HepG2 (cell line): Measurements from ENCODE around the gene TPPP3. TPM values are rescaled to one million over a fixed set of nuclear protein-coding genes. Genes with fewer than 3 reads are reported as not detected.
A peak's percentile ranks its signal among the peaks of the same experiment; 100 is the strongest.

Experiments used
- ADNP ChIP-seq: sonication (generic); formaldehyde crosslinking; IDR thresholded peaks from 2 replicates; pipeline ENCODE4 v1.4.0; 2020; ENCODE audit warnings: missing genetic modification reagents
- BRF2 ChIP-seq: sonication (generic); formaldehyde crosslinking; IDR thresholded peaks from 2 replicates; pipeline ENCODE4 v1.8.1; 2022; ENCODE audit warnings: mild to moderate bottlenecking, missing genetic modification reagents
- CSRNP1 ChIP-seq: sonication (generic); formaldehyde crosslinking; IDR thresholded peaks from 2 replicates; pipeline ENCODE4 v1.8.1; 2023; ENCODE audit warnings: mild to moderate bottlenecking, missing genetic modification reagents
- ERF ChIP-seq: IDR thresholded peaks from 2 replicates; pipeline ENCODE4 v1.6.1; 2018; ENCODE audit warnings: missing biosample characterization, missing genetic modification reagents
- LCORL ChIP-seq, 2 experiments: fragments of 450-650 bp in 1 of 2; sonication (generic) in 1 of 2; formaldehyde crosslinking in 1 of 2; IDR thresholded peaks; 2 replicates each; pipeline versions ENCODE4 v1.5.0 to v1.6.1; 2017 to 2020; ENCODE audit warnings: antibody characterized with exemption in 1 of 2, missing genetic modification reagents in 1 of 2
- MYPOP ChIP-seq: sonication (generic); formaldehyde crosslinking; IDR thresholded peaks from 2 replicates; pipeline ENCODE4 v1.8.1; 2023; ENCODE audit warnings: mild to moderate bottlenecking, moderate library complexity, missing genetic modification reagents
- PATZ1 ChIP-seq: sonication (generic); formaldehyde crosslinking; IDR thresholded peaks from 2 replicates; pipeline ENCODE4 v1.4.0; 2020; ENCODE audit warnings: missing genetic modification reagents
- ZBTB3 ChIP-seq: sonication (generic); formaldehyde crosslinking; IDR thresholded peaks from 2 replicates; pipeline ENCODE4 v1.4.0; 2020; ENCODE audit warnings: low read depth, mild to moderate bottlenecking, moderate library complexity, missing genetic modification reagents, borderline replicate concordance
- ZNF205 ChIP-seq: IDR thresholded peaks from 2 replicates; pipeline ENCODE4 v1.6.1; 2018; ENCODE audit warnings: missing biosample characterization, missing genetic modification reagents
- ZNF331 ChIP-seq: sonication (generic); formaldehyde crosslinking; IDR thresholded peaks from 2 replicates; pipeline ENCODE4 v1.4.0; 2020; ENCODE audit warnings: missing genetic modification reagents
- ZNF460 ChIP-seq: sonication (generic); formaldehyde crosslinking; IDR thresholded peaks from 2 replicates; pipeline ENCODE4 v1.5.1; 2020; ENCODE audit warnings: missing genetic modification reagents, mild to moderate bottlenecking, borderline replicate concordance
- ZNF687 ChIP-seq: sonication (generic); formaldehyde crosslinking; IDR thresholded peaks from 2 replicates; pipeline ENCODE4 v1.5.1; 2020; ENCODE audit warnings: mild to moderate bottlenecking, missing genetic modification reagents, moderate library complexity
- ZSCAN20 ChIP-seq: sonication (generic); formaldehyde crosslinking; IDR thresholded peaks from 2 replicates; pipeline ENCODE4 v1.4.0; 2020; ENCODE audit warnings: missing genetic modification reagents, mild to moderate bottlenecking, borderline replicate concordance
- polyA plus RNA-seq, 8 experiments: library from polyadenylated mRNA; depleted of rRNA in 3 of 8; stranded (reverse) in 7 of 8; unstranded in 1 of 8; fragments of >200 nt; fragmentation: Illumina TruSeq in 4 of 8; extraction: Trizol in 4 of 8; gene quantifications; 2 replicates each; pipeline versions ENCODE4 v1.2.1 to v1.2.3, GENCODE V29; 2011 to 2016; ENCODE audit warnings: low read depth in 4 of 8, missing spikeins in 1 of 8, mixed read lengths in 1 of 8; ENCODE audit not compliant: insufficient read depth in 1 of 8
- total RNA-seq, 5 experiments: library from RNA; depleted of rRNA; stranded (reverse); fragments of >200 nt; fragmentation: Illumina TruSeq; extraction: Trizol; gene quantifications; 2 replicates each; pipeline ENCODE4 v1.2.3, GENCODE V29; 2016; ENCODE audit warnings: low read depth in 1 of 5
- TF ChIP-seq, protein P1 (sequence below): IDR thresholded peaks from 2 replicates; pipeline ENCODE4 v1.6.1; 2016; ENCODE audit warnings: missing compliant biosample characterization, missing genetic modification reagents, borderline replicate concordance

TPPP3 gene
- total and polyA plus RNA-seq, 2 of the 13 experiments (the other 11 are each of a cell fraction or from before 2014, with no cell fraction given) = 0.16 to 0.44 TPM

DNA sequence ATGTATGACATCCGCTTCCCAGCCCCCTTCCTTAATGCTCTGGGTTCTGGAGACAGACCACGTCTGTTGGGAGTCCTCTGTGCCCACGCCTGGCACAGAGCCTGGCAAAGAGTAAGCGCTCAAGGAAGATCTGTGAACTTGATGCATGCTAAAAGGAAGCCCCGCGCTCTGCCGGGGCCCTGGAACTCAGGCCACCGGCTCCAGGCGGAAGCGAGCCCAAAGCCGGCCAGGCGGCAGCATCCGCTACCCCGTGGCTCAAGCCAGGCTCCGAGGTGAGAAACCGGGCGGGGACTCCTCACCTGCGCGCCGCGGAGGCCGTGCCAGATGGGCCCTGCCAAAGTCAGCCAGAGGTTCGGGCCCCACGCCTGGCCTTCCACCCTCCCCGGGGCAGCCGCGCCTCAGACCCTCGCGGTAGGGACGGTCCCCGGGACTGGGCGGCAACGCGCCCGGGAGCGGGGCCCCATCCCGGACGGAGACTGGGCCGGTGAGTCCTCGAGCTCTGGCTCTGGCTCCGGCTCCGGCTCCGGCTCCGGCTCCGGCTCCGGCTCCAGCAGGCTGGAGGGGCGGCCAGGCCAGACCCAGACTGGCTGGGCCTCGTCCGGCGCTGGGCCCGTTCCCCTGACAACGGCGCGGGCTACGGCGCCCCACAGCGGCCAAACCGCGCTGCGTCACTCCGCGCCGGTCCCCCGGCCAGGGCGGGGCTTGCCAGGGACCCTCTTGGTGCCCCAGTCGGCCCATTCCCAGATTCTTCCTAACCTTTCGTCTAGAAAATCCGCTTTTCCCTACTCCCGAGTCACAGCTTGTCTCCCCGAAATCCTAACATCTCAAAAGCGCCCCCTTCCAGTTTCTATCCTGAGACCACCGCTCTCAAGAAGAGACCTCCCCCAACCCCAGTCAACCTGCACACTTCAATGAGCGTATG, 22.8 kb upstream of the TPPP3 start, which contains the start of gene ZDHHC1 (continued):
- TF ChIP-seq ZNF687 (CRISPR knock-in tag) (peak; percentile 91), ZNF460 (no peak), PATZ1 (CRISPR knock-in tag) (peak; percentile 73), ZNF331 (CRISPR knock-in tag) (peak; percentile 62; the same call in 1 of the 2 replicates), BRF2 (CRISPR knock-in tag) (no peak), MYPOP (CRISPR knock-in tag) (peak; percentile 17; the same call in 1 of the 2 replicates), CSRNP1 (peak; percentile 93), ZNF205 (CRISPR knock-in tag) (peak; percentile 20; the same call in 1 of the 2 replicates), ERF (CRISPR knock-in tag) (peak; percentile 48; the same call in 1 of the 2 replicates), LCORL (IDR thresholded peaks at IDR 0.05) (no peak), LCORL (CRISPR knock-in tag; IDR thresholded peaks at IDR 0.05) (peak; percentile 78; the same call in 1 of the 2 replicates), ZBTB3 (no peak), ZSCAN20 (CRISPR knock-in tag) (peak; percentile 86; the same call in 1 of the 2 replicates), ADNP (peak; percentile 61; the same call in 1 of the 2 replicates)
- TF ChIP-seq, protein P1, sequence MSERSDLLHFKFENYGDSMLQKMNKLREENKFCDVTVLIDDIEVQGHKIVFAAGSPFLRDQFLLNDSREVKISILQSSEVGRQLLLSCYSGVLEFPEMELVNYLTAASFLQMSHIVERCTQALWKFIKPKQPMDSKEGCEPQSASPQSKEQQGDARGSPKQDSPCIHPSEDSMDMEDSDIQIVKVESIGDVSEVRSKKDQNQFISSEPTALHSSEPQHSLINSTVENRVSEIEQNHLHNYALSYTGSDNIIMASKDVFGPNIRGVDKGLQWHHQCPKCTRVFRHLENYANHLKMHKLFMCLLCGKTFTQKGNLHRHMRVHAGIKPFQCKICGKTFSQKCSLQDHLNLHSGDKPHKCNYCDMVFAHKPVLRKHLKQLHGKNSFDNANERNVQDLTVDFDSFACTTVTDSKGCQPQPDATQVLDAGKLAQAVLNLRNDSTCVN (CRISPR knock-in tag) = peak; percentile 44; the same call in 1 of the 2 replicates
